ENCODE measurements around the gene ATG7.

ATG7 gene, protein sequence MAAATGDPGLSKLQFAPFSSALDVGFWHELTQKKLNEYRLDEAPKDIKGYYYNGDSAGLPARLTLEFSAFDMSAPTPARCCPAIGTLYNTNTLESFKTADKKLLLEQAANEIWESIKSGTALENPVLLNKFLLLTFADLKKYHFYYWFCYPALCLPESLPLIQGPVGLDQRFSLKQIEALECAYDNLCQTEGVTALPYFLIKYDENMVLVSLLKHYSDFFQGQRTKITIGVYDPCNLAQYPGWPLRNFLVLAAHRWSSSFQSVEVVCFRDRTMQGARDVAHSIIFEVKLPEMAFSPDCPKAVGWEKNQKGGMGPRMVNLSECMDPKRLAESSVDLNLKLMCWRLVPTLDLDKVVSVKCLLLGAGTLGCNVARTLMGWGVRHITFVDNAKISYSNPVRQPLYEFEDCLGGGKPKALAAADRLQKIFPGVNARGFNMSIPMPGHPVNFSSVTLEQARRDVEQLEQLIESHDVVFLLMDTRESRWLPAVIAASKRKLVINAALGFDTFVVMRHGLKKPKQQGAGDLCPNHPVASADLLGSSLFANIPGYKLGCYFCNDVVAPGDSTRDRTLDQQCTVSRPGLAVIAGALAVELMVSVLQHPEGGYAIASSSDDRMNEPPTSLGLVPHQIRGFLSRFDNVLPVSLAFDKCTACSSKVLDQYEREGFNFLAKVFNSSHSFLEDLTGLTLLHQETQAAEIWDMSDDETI

DNA sequence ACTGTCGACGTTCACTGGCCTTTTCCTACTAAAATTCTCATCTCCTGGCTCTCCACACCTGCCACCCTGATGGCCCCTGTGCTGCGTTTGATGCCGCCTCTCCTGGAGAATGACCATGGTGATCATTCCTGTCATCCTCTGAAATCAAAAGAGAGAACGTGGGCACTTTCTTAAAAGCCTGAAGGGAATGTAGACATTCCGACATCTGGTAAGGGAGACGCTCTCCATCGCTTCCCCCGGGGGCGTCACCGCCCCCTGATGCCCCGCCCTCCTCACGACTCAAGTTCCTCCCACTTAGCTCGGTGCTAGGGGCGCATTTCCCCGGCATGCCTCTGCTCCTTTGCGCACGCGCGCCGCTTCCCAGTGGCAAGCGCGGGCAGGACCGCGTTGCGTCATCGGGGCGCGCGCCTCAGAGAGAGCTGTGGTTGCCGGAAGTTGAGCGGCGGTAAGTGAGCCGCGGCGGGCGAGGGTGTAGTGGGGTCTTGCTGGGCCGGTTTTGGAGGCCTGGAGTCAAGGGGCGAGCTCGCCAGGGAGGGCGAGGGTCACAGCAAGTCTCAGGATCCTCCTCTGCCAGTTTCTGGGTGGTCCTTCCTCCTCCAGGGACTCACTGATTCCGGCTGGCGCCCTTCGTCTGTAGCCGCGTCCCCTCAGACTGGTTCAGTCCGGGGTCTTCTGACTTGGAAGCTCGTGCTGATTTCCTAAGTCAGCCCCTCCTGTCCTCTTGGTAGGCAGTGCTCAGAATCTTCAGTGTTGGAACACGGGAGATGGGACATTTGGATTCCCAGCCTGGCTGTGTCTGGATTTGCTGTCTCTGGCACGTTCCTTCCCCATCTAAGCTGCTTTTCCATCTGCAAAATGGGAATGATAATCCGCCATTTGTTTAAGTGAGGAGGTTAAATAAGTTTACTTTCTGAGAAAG, at the start of gene ATG7:
Gene ATG7, plus strand, starts transcription at position 412 of the 919 bp plus-strand sequence. CDS start 26,299 bp downstream, outside the sequence.
- peak; percentile 95 for DNase-seq

DNA sequence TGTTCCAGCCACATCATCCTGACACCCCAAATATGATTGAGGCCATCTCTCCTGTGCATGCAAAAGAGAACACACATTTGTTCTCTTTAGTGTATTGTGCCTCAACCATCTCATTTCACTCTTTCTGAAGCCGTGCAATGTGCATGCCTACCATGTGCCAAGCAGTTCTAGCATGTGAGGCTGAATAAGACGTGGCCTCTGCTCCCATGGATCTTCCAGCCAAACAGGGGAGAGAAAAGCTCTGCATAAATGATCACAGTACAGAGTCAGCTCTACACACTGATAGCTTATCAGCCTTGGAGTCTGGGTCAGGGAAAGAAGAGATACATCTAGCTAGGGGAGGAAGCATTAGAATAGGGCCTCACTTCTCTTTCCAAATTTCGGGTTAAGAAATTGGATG, 48.2 kb upstream of the ATG7 start:
- DNase-seq, result no peak

DNA sequence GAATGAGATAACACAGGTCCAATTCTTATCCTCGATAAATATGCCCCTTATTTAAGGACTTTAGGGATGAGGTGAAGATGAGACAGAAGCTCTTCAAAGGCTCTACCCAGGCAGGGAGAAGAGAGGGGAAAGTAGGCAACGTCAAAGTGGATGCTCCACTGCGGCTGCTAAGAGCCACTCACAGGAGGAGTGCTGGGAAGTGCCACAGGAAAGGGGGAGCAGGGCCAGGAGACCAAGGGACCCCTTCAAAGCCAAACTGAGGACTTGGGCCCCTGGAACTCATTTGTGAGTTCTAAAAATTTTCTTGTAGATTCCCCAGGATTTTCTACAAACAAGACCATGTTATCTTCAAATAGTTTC, 47.3 kb upstream of the ATG7 start:
- no peak for DNase-seq

DNA sequence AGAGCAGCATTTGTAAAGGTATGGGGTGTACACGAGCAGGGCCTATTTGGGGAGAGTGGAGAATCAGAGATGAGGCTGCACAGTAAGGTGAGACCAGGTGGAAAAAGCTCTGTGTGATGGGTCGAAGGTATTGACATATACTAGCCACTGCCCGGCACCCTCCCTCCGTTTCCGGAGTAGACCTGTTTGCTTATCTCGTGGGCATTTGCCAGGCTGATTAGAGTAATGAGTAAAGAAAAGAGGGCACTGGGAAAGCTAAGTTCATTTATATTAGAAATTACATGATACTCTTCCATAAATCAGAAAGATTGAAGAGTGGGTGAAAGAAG, 46.2 kb upstream of the ATG7 start:
- no peak for DNase-seq

DNA sequence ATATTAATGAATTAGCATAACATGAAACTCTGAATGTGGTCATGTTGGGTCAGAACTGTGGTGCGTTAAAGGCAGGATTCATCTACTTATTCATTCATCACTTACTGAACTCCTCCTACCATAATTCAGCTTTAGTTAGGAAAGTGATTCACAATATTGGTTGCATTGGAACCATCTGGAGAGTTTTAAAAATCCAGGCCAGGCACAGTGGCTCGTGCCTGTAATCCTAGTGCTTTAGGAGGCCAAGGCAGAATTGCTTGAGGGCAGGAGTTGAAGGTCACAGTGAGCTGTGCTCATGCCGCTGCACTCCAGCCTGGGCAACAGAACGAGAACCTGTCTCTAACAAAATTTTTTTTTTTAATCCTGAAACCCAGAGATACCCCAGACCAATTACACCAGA, 44.2 kb upstream of the ATG7 start:
- no peak for DNase-seq

DNA sequence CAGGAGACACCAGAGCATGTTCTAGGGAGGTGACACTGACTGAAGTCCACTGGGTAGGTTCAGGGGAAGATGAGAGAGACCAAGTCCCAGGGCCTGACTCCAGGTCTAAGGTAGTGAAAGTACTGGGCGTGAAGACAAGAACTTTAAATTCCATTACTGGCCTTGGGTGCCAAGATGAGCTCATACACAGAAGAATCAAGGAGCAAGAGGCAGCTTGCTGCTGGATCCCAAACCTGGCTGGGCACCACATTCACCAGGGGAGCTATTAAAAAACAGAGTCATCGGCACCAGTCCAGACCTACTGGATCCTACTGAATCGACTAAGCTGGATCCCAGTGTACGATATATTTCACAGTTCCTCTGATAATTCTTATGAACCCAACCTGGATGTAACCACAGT, 42.1 kb upstream of the ATG7 start:
- no peak for DNase-seq

DNA sequence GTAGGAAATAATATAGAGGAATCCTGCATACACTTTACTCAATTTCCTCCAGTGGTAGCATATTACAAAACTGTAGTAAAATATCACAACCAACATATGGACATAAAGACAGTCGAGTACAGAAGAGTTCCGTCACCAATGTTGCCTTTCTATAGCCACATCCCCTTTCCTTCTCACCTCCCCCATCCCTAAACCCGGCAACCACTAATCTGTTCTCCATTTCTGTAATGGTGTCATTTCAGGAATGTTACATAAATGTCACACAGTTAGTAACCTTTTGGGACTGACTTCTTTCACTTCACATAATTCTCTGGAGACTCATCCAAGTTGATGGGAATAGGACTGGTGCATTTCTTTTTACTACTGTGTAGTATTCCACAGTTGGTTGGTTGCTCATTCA, 41.4 kb upstream of the ATG7 start:
- DNase-seq, result no peak

DNA sequence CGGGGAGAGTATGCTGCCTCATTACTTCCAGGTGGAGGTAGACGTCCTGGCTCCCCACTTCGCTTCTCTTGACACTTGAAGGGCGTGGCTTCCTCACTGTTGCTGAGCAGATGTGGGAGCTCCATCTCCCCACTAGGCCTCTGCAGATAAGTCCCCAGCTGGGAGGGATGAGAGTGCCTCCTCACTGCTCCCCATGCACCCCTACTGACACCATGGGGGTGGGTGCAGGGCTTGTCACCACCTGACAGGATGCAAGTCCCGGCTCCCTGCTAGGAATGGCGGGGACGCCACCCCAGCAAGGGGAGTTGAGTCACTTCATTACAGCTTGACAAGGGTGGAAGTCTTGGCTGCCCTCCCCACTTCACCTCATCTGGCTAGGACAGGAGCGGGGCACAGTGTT, 36.8 kb upstream of the ATG7 start:
- DNase-seq, result no peak

DNA sequence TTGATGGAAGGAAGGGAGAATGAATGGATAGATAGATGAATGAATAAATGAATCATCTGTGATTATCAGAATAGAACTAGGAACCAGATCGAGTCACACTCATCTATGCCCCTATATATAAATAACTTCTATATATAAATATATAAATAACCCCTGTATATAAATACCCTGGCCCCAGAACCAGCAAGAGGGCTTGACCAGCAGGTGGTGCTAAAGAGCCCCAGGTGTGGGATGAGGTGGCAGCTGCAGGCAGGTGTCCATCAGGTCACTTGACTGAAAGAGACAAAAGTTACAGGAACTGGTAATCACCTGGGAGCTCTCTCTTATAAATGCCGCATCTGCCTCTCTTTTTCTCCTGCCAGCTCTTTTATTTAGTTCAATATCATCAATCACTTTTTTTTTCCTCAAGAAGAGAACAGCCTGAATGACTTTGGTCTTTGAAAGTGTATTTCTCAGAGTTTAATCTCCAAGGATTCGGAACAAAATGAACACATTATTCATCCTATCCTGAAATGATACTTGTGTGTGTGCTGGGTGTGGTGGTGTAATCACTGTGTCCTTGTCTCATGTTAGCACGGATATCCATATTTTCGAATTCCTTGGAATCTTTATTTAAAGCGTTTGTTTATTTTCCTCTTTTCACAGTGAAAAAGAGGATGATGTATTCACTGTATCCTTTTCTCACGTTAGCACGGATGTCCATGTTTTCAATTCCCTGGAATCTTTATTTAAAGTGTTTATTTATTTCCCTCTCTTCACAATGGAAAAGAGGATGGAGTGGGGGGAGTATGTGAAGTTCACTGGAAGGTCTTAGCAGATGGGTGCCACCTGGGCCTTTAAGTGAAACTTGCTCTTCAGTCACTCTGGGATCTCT, 35.4 kb upstream of the ATG7 start:
- DNase-seq, result peak; percentile 16

DNA sequence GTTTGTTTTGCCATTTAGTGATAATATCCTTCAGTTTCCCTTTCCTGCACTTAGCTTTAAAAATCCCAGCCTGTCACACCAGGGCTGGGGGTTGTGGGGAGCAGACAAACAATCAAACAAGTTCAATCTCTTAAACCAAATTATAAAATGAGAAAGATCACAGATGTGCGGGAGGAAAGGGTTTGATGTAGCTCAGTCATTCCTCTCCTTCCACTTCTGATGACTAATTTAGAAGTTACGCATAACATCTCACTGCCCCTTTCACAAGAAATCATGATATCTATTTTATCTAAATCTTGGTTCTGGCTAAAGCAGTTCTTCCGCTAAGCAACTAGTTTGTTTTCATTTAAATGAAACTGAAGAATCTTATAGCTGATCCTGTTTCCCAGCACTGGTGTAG, 34.1 kb upstream of the ATG7 start:
- DNase-seq, result no peak

DNA sequence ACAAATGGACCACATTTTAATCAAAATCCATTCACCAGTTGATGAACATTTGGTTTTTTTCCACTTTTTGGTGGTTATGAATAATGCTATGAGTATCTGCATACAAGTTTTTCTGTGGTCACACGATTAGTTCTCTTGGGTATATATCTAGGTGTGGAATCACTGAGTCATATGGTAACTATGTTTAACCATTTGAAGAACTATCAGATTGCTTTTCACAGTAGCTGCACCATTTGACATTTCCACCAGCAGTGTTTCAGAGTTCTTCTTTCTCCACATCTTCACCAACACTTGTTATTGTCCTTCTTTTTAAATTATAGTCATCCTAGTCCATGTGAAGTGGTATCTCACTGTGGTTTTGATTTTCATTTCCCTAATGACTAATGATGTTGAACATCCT, 33.3 kb upstream of the ATG7 start:
- no peak for DNase-seq

DNA sequence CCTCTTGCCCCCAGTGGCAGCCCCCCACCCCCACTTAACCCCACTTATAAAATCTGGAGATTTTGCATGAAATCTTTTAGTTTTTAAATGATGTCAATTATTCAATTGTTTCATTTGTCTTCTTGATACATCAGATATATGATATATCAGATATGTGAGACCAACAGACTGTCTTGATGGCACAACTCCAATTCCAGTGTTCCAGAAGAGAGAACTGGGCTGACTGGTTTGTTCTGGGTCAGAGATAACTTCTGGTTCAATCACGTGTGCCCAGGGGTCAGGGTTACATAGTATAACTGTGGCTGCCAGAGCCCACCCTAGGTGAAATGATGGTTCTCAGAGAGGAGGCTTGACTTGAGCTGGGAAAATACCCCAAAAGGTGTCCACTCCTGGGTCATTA, 32.4 kb upstream of the ATG7 start:
- DNase-seq, result no peak

DNA sequence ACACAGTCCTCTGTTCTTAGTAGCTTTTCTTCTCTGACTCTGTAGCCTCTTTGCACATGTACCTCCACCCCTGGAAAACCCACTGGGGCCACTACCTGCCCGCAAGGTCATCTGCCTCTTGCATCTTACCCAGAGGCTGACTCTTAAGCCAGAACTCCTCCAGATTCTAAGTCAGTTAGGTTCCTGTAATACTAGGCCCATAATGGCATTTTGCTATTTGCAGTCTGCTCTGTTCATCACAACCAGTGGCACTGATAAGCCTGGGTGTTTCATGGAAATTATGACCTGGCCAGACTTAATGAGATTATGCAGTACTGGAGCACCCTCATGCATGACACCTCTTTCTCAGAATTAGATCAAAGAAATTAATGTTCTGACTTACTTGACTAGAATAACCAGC, 31.7 kb upstream of the ATG7 start:
- no peak for DNase-seq

DNA sequence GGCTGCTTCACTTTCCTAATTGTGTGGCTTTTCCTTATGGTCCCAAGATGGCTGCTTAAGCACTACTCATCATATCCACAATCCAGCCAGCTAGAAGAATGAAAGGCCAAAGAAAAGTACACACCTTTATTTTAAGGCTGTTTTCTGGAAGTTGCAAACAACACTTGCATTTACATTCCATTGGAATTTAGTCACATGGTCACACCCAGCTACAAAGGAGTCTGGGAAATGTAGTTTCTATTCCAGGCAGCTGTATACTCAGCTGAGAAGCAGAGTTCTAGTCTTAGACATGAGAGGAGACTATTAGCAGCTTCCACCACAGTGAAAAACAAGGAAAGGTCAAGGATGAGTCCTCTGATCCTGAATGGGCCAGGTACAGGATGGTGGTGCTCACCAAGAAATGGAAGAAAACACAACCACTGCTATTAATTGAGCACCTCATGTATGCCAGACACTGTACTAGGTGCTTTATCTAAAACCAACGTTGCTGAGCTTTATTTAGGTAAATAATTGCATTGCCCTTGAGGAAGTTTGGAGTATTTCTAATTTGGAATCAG, 28.0 kb upstream of the ATG7 start:
- no peak for DNase-seq

DNA sequence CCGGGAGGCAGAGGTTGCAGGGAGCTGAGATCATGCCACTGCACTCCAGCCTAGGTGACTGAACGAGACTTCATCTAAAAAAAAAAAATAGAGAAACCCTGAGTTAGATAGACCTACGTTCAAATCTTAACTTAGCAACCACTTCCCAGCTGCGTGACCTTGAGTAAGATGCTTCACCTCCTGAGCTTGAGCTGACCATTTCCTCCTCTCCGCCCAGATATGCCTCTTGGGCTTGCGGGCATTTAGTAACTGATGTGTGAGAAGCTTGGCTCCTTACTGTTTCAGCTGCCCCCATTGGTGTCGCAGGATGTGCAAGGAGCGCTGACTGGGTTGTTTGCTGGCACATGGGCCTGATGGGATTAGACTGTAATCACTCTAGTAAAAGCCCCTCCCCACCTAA, 26.9 kb upstream of the ATG7 start:
- DNase-seq, result no peak

DNA sequence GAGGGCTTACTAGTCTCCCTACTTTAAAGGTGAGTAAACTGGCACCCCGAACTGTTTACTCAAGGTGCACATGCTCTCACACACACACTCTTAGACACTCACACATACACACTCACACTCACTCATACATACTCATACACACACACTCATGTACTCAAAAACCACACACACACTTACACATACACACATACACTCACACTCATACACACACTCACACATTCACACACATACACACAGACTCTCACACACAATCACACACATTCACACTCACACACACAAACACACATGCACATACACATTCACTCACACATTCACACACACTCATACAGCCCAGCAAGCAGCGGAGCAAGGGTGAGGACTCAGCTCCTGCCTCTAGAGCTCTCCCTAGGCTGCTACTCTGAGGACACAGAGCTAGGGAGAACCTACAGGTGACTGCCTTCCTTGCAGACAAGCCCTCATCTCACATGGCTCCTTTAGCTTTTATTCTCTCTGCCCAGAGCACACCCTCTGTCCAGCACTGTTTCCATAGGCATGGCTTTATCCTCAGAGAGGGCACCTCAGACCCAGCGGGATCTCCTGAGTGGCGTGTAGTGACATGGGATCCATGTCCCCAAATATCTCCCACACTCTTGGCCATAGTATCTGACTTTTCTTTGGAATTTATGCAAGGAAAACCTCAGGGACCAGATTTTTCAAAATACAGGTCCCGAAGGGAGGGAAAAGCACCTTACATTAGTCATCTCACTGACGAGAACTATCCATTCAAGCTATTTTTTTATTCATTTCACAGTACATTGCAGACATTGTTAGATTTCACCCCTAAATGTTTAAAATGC, 26.2 kb upstream of the ATG7 start:
- DNase-seq, result no peak

DNA sequence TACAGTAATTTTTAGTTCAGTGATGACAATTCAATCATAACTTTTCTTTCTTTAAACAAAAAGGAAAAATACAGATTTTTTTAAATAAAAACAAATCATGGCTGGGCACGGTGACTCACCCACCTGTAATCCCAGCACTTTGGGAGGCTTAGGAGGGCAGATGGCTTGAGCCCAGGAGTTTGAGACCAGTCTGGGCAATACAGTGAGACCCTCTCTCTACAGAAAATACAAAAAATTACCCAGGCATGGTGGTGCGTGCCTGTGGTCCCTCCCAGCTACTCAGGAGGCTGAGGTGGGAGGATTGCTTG, 25.6 kb upstream of the ATG7 start:
- DNase-seq, result no peak

DNA sequence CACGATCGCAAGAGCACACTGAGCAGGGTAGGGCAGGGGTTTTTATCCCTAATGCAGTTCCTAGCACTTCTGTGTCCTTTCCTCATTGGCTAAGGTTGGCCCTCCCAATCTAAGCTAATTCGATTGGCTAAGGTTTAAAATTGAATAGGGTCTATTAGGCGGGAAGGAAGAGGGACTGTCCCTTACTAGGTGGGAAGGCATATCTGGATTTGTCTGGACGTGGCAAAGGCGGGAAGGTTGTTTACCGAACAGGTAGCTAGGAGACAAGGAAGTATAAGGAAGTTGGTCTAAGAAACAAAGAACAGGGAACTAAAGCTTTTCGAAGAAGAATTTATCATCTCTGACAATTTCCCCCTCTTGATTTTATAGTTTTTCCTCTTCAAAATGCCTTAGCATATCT, 24.8 kb upstream of the ATG7 start:
- no peak for DNase-seq

DNA sequence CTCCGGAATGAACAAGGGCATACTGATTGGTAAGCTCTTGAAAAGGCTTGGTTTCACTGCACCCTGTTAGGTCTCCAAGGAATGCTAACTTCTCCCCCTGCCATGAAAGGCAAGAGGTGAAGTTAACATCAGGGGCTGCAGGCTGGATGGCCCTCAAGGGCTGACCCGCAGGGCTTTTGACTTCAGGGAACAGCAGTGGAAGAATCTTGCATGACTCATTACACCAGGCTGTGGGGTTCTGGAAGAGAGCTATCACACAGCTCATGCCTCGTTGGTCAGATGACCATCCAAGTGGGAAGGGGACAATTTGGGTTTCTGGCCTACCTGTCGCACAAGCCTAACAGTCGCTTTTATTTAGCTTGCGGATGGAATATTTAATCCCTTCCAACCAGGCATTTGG, 23.6 kb upstream of the ATG7 start:
- no peak for DNase-seq

DNA sequence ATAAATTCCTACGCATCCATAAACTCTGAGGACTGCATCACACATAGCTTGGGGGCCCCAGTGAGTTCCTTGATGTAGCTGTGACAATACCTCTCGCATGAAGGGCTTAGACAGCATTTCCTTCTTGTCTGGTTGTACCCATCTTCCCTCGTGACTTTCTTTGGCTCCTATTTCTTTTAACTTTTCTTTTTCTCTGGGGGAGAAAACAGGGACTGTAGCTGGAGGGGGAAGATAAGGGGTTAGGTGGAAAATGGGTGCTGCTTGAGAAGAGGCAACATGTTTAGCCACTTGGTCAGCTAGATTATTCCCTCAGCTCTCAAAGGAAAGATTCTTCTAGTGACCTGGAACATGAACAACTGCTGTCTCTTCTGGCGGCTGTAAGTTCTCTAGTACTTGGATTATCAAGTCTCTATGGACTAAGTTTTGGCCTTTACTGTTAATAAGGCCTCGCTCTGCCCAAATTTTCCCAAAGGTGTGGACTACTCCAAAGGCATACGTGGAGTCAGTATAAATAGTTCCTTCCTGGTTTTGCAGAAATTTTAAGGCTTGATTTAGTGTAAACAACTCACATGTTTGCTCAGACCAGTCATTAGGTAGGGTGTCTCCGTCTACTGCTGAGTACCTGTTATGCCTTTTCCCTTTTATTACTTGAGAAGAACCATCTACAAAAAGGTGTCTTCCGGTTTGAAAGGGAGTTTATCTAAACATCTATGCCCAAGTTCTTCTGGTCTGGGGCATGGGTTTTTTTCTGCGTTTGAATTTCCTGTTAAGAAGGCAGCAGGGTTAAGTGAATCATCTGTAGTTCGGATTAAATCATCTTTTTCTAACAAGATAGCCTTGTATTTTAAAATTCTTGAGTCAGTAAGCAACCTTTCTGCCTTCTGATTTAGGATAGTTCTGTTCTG, 21.0 kb upstream of the ATG7 start:
- no peak for DNase-seq

DNA sequence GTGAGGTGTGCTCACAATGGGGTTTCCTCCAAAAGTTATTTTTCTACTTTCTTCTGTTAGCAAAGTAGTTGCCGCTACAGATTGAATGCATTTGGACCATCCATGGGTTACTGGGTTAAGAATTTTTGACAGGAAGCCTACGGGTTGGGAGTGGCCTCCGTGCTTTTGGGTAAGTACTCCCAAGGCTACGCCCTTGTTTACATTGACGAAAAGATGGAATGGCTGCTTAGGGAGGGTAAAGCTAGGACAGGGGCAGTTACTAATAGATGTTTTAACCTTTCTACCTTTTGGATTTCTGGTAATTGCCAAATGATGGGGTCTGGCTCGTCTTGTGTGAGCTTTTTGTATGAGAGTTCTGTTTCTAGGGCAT, 20.4 kb upstream of the ATG7 start:
- DNase-seq, result no peak
